HG02798 (cell line): Measurements from ENCODE around the gene THSD4.

Experiments used
- ATAC-seq: cut with Tn5 transposase; IDR thresholded peaks from one replicate; pipeline ENCODE4 v1.9.1; 2021; ENCODE audit warnings: mild to moderate bottlenecking; ENCODE audit not compliant: unreplicated experiment, poor library complexity

THSD4 gene

GRCh38 chr15:71800835-71801745, 685.8 kb downstream of the THSD4 start:
- no peak for ATAC-seq

GRCh38 chr15:71801935-71802655, 686.8 kb downstream of the THSD4 start:
- ATAC-seq, result no peak

GRCh38 chr15:71802770-71803169, 687.5 kb downstream of the THSD4 start:
- no peak for ATAC-seq

- no peak for ATAC-seq
Measured at GRCh38 chr15:71804226-71804625, 689.0 kb downstream of the THSD4 start.

- ATAC-seq, result peak; percentile 48
Measured at GRCh38 chr15:71804695-71805470, 689.6 kb downstream of the THSD4 start.

- no peak for ATAC-seq
Measured at GRCh38 chr15:71806452-71806931, 691.2 kb downstream of the THSD4 start.

- no peak for ATAC-seq
Measured at GRCh38 chr15:71807125-71807629, 691.9 kb downstream of the THSD4 start.

- no peak for ATAC-seq
Measured at GRCh38 chr15:71807691-71808091, 692.4 kb downstream of the THSD4 start.

GRCh38 chr15:71808311-71809020, 693.2 kb downstream of the THSD4 start:
- no peak for ATAC-seq

- ATAC-seq, result no peak
Measured at GRCh38 chr15:71809346-71809745, 694.1 kb downstream of the THSD4 start.

GRCh38 chr15:71810256-71811035, 695.2 kb downstream of the THSD4 start, which contains the start of gene NR2E3:
Gene NR2E3, plus strand, starts transcription at chr15:71810554. Its CDS starts 190 bp downstream, at chr15:71810744.
- ATAC-seq, result no peak

GRCh38 chr15:71811036-71811736, 695.9 kb downstream of the THSD4 start:
- no peak for ATAC-seq

GRCh38 chr15:71811752-71812735, 696.8 kb downstream of the THSD4 start:
- ATAC-seq, result no peak

- ATAC-seq, result no peak
Measured at GRCh38 chr15:71812966-71813722, 697.9 kb downstream of the THSD4 start.

- ATAC-seq, result no peak
Measured at GRCh38 chr15:71813723-71814470, 698.6 kb downstream of the THSD4 start.

GRCh38 chr15:71815301-71815700, 700.0 kb downstream of the THSD4 start:
- ATAC-seq, result no peak
